Activated CD4-positive, alpha-beta T cell treated with anti-CD3 and anti-CD28 coated beads, Interleukin-2, Interleukin-4, amounts not matched to agents 100 ng/mL and 50 ng/mL, durations not matched to agents 16 hours and 8 hours (primary cell): Measurements from ENCODE around the gene ZBTB7C.
A peak's percentile ranks its signal among the peaks of the same experiment; 100 is the strongest.
"Not testable (repeated sequence)": the region's sequence is repeated elsewhere in the genome, so short reads cannot be mapped to it uniquely, and the experiment has no call there.

Experiments used
- DNase-seq: peaks from one replicate; pipeline ENCODE4 v3.0.0-alpha.2; 2020; ENCODE audit warnings: low spot score

The ZBTB7C gene

DNA sequence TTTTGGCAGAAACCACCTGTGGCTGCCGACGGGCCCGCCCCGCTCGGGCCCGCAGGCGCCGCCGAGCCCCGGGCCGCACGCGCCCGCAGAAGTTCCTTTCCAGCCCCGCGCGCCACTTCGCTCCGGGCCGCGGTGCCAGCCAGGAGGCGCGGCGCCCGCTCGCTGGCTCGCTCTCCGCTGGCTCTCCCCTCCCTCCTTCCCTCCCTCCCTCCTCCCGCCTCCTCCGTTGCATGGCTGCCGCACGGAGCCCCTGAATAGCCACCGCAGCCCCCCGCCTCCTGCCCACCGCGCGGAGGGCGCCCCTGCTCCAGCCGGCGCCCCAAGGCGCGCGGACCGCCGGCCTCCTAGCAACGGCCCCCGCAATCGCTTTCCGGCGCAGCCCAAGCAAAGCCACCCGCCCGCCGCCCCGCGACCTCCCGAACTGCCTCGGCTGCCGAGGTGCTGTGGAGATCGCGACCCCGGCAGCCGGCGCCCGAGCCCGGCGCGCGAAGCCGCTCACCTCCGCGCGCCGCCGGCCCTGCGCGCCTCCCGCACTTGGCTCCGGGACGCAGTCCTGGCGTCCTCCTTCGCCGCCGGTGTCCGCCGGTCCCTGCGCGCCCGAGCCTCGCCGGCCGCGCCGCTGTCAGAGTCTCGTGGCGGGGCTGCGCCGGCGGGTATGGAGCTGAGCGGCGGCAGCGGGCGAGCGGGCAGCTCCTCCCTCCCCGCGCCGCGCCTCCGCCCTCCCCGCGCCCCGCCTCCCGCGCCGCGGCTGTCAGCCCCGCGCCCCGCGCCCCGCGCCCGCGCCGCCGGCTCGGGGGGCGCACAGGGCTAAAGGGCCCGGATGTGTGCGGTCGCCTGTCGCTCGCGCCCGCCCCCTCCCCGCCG lies at the start of gene ZBTB7C:
Gene ZBTB7C (minus strand): TSS at position 657 of the 864 bp plus-strand sequence.
- no peak for DNase-seq

DNA sequence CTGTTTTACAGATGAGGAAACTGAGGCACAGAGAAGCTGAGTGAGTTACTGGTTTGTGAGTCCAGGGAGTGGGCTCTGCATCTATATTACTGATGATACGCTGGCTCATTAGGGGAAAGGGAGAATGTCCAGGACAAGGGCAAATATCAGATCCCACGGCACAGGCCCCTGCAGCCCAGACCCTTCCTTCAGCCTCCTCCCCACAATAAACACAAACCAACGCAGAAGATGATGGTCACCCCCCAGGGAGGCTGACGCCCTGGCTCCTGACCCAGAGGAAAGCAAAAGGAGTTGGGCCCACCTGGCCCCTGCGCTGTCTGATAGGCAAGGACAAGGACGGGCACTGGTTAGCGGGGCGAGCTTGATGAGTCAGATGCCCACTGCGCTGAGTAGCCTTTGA lies 47.7 kb upstream of the ZBTB7C start:
- DNase-seq = no peak

GRCh38 chr18:48455555-48456478 lies 46.6 kb upstream of the ZBTB7C start:
- DNase-seq = peak; percentile 19

- no peak for DNase-seq
These were observed 45.1 kb upstream of the ZBTB7C start for GRCh38 chr18:48454261-48454757.

DNA sequence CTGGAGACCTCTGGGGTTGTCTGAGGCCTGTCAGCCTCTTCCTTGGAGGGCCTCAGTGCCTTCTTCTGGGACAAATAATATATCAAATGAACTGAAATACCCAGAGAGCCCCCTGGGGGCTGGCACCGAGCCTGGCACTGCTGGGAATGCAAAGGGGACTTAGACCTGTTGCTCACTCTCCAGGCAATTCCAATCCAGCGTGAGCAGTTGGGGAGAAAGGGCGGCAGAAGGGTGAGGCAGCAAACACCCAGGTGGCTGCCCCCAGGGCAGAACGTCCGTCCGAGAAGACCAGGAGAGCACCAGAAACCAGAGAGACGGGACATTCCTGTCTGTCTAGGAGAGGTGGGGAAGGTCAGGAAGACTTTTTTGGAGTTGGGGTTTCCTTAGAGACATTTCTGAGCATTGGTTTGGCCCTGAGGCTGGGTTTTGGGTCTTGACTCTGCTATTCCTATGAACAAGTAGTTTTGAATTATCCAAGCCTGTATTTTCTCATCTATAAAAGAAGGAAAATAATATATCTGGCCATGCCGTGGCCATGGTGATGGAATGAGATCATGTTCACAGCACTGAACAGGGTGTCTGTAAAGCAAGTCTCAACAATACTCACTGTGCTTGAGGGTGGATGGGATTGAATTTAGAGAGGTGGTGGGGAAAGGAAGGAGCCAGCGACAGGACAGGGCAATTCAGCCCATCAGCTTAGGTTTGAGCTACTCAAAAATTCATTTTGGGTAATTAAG lies 44.3 kb upstream of the ZBTB7C start:
- no peak for DNase-seq

DNA sequence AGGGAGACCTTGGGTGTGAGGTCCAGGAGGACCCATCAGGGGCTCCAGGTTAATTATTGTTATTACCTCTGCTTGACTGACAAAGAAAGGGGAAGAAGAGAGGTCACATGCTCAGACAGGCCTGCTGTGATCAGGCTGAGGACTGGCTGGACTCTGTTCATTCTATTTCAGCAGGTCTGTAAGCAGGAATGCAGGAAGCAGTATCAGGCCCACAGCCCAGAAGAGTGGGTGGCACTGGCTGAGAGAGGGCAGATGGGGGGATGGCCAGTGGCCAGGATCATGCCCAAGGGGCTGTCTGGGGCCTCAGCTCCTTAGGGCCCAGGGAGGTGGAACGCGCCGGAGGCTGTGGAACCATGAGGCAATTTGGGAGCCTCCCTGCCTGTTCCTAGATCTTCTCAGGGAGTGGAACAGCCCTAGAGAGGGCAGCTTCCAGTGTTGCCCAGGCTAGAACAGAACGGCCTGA lies 43.7 kb upstream of the ZBTB7C start:
- no peak for DNase-seq

- DNase-seq = no peak
These were observed 41.5 kb upstream of the ZBTB7C start for GRCh38 chr18:48450685-48451084.

- peak; percentile 77 for DNase-seq
These were observed 37.5 kb upstream of the ZBTB7C start for GRCh38 chr18:48446582-48447225.

- peak; percentile 83 for DNase-seq
These were observed 36.4 kb upstream of the ZBTB7C start for GRCh38 chr18:48445540-48445939.

GRCh38 chr18:48442761-48443160 lies 33.6 kb upstream of the ZBTB7C start:
- DNase-seq = no peak

GRCh38 chr18:48441405-48441881 lies 32.3 kb upstream of the ZBTB7C start:
- DNase-seq = no peak

- no peak for DNase-seq
These were observed 31.7 kb upstream of the ZBTB7C start for GRCh38 chr18:48440924-48441323.

DNA sequence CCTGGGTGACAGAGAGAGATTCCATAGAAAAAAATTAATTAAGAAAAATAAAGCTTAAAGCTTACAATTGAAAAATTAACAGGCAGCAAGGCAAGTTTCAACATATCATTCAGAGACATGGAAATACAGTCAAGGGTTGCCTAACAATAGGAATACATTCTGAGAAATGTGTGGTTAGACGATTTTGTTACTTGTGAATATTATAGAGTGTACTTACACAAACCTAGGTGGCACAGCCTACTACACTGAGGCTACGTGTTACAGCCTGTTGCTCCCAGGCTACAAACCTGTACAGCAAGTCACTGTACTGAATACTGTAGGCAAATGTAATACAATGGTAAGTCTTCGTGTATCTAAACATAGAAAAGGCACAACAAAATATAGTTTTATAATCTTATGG lies 27.7 kb upstream of the ZBTB7C start:
- DNase-seq = no peak

DNA sequence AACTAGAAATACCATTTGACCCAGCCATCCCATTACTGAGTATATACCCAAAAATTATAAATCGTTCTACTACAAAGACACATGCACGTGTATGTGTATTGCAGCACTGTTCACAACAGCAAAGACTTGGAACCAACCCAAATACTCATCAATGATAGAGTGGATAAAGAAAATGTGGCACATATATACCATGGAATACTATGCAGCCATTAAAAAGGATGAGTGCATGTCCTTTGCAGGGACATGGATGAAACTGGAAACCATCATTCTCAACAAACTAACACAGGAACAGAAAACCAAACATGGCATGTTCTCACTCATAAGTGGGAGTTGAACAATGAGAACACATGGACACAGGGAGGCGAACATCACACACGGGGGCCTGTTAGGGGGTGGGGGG lies 25.2 kb upstream of the ZBTB7C start:
- DNase-seq = not testable (repeated sequence)

- DNase-seq = no peak
These were observed 24.4 kb upstream of the ZBTB7C start for GRCh38 chr18:48433541-48433940.

DNA sequence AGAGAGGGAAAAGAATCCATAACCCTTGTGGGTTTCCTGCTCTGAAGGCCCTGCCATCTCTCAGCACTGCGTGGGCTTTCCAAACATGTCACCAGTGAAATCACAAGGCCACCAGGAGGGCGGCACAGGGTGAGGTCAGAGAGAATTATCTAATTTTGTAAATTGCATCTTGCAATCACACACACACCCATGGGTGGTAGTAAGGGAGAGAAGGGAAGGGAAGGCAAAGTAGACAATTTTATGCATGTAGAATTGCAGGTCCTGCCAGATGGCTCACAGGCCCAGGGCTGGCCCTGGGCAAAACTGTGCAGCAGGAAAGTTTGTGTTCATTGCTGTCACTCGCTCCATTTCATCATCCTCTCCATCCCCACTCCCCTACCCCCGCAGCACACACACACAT lies 21.0 kb upstream of the ZBTB7C start:
- DNase-seq = no peak

DNA sequence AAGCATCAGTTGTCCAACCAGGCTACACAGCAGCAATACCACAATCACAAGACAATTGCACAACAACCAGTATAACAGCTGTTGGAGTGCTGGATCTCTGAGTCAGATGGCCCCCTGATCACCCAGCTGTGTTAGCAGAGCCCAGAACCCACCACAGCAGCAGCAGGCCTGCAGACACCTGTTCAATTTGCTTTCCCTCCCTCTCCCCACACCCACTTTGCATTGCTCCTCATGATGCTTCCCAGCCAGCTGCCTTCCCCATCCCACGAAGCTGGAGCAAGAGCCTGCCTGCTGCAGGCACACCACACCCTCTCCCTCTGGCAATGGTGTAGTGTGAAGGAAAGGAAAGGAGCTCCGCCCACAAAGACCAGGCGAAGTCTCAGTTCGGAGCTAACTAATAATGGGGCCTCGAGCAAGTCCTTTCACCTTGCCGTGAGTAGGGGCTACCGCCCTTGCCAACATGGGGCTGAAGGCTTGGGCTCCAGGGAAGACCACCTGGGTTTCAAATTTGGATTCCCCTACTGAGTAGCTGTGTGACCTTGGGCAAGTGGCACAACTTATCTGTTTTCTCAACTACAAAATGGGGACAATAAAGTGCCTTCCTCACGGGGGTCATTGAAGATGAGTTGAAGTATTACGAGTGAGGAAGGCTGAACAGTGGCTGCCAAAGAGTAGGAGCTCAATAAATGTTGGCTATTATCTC lies 19.4 kb upstream of the ZBTB7C start:
- DNase-seq = no peak

GRCh38 chr18:48422947-48423378 lies 13.8 kb upstream of the ZBTB7C start:
- no peak for DNase-seq

- no peak for DNase-seq
These were observed 10.3 kb upstream of the ZBTB7C start for GRCh38 chr18:48419277-48420022.
